Measurements from ENCODE around the gene FAM161B.

DNA sequence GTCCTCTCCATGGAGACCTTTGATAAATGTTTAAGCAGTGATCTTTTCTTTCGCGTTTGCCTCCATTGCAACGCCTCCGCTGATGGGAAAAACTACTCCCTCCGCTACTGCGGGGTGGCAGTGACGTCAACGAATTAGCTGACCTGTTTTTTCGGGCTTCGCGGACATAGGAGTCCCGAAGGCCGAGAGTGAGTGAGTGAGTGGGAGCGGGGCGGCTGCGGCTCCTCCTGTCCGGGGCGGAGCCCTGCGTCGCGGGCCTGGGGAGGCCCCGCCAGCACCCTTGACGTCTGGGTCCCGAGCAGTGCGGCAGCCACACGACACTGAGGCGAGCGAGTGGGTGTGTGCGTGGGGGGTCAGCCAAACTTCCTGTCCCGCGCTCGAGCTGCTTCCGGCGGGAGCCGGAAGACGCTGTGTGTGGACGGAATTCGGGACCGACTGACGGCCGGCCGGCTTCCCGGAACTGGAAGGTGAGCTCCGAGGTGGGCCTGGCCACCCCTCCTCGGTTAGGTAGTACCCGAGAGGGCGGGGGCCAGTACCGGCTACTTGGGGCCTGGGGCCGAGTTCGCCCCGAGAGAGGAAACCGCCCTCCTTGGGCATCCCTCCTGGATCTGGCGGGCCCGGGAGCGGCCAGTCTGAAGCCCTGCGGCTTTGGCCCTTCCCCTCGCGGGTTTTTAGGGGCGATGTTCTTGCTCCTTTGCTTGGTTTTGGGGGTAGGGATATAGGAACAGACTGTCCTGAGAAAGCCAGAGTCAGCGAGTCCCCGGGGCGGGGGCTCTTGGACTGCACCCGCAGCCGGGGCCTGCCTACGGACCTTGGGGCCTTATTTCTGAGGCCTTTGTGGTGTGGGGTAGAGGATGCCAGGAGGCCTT, 63.2 kb downstream of the FAM161B start, which contains the start of gene ZNF410:
- no peak for TF ChIP-seq EZH2 (IDR thresholded peaks at IDR 0.05)
- TF ChIP-seq, protein P1, sequence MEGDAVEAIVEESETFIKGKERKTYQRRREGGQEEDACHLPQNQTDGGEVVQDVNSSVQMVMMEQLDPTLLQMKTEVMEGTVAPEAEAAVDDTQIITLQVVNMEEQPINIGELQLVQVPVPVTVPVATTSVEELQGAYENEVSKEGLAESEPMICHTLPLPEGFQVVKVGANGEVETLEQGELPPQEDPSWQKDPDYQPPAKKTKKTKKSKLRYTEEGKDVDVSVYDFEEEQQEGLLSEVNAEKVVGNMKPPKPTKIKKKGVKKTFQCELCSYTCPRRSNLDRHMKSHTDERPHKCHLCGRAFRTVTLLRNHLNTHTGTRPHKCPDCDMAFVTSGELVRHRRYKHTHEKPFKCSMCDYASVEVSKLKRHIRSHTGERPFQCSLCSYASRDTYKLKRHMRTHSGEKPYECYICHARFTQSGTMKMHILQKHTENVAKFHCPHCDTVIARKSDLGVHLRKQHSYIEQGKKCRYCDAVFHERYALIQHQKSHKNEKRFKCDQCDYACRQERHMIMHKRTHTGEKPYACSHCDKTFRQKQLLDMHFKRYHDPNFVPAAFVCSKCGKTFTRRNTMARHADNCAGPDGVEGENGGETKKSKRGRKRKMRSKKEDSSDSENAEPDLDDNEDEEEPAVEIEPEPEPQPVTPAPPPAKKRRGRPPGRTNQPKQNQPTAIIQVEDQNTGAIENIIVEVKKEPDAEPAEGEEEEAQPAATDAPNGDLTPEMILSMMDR (IDR thresholded peaks at IDR 0.05) = no peak
- TF ChIP-seq EZH2phosphoT487 (IDR thresholded peaks at IDR 0.05) = peak; percentile 56

All from neural progenitor cell (in vitro differentiated cells).